Activated T-cell treated with anti-CD3 and anti-CD28 coated beads for 4 hours (primary cell): ENCODE data around the gene SERINC3.

Experiments
- DNase-seq: peaks from one replicate; pipeline ENCODE4 v3.0.0-alpha.2; 2020

The SERINC3 gene

DNA sequence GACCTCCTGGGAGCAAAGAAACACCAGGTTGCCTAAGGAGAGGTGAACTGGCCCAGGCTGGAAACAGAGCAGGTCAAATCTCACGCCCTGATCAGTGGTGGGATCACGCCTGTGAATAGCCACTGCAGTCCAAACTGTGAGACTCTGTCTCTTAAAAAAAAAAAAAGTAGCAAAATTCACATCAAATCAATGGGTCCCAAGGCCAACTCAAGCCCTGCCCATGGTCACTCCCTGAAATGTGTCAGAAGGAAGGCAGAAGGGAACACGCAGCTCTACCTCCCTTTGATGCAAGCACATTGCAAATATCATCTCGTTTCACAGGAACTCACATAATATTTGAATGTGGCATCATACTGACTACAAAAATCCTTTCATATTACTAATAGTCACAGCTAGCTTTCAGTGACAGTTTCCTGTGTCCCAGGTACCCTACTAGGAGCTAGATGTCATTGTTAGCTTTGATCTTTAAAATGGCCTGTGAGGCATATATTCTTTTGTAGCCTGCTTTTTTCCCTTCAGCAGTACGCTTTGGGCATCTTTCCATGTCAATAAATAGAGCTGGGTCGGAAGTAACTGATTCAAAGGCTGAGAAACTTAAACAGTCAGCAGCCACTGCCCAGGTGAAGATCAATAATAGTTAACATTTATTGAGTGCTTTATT, 60.6 kb downstream of the SERINC3 start:
- DNase-seq: no peak

DNA sequence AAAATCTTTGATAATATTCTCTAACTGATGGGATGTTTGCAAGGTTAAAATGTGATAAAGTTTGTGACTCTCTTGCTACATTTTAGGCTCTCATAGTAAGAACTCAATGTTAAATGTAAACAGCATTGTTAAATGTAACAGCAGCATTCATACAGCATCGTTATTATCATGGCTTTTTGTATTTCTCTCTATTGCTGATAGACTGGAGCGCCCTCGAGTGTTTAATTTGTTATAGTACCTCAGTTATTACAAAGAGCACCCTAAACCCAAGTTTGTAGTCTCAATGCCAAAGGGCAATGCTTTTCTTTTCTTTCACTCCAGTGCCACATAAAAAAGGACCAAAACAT, 61.1 kb downstream of the SERINC3 start:
- DNase-seq: no peak

DNA sequence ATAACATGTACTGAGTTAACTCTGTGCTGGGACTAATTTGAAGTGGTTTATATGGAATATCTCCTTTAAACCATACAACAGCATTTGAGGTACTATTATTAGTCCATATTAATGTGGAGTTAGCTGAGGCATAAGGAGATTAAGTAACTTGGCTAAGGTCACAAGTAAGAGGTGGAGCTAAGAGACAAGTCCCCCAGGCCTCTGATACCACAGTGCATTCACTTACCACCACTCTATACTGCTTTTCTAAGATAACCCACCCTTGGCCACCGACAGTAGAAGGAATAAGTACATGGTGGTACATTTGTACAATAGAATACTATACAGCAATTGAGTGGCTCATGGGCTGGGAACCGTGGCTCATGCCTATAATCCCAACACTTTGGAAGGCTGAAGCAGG, 62.6 kb downstream of the SERINC3 start:
- DNase-seq: no peak

DNA sequence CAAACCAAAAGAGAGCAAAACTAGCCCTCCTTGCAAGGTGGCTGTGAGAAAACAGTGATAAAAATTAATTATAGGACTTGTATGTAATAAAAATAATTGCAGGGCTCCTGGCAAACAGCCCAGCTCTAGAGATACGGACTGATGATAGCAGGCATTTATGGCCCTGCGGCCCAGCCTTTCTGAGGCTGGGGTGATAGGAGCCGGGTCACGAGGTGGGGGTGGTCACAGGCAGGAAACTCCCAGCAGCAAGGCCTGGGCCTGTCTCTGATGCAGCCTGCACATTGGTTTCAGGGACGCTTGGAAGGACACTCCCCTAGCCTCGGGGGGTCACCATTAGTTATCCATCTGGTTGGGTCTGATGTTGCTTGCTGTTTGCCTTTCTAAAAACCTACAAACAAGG, 64.9 kb downstream of the SERINC3 start:
- no peak for DNase-seq

DNA sequence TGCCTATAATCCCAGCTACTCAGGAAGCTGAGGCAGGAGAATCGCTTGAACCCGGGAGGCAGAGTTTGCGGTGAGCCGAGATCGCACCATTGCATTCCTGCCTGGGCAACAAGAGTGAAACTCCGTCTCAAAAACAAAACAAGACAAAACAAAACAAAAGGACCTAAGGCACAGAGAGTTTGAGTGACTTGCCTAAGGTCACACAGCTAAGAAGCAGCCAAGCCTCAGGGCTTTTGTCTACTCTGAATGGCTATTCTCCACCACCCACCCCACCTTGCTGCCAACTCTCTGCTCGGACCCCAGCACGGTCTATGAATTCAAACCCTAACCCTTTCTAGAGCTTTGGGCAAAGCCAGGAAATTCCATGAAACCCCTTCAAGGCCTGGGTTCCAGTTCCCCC, 65.3 kb downstream of the SERINC3 start:
- DNase-seq: no peak

DNA sequence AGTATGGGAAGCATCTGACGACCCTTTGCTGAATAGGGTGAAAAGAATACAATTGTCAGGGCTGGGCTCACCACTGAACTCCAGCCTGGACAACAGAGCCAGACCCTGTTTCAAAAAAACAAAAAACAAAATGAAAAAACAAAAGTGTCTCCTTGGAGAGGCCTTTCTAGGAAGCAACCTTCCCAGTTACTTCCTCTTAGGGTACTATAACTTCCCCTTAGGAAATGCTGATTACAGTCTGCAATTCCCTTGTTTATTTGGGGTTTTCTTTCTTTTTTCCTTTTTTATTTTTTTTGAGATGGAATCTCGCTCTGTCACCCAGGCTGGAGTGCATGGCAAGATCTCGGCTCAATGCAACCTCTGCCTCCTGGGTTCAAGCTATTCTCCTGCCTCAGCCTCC, 66.7 kb downstream of the SERINC3 start:
- no peak for DNase-seq

DNA sequence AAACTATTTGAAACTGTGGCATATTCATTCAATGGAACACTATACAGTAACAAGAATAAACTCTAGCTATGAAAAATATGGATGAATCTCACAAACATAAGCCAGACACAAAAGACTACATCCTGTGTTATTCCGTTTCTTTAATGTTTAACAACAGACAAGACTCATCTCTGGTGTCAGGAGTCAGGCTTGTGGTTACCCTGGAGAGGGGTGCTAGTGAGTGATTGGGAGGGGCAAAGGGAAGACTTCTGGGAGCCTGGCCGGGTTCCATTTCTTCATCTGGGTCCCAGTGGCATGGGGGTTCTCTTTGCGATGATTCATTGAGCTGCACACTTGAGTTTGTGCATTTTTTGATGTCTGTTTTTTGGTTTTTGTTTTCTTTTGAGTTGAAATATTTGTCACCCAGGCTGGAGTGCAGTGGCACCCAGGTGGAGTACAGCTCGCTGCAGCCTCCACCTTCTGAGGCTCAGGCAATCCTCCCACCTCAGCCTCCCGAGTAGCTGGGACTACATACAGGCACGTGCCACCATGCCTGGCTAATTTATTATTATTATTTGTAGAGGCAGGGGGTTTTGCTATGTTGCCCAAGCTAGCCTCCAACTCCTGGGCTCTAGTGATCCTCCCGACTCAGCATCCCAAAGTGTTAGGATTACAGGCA, 67.4 kb downstream of the SERINC3 start:
- no peak for DNase-seq

DNA sequence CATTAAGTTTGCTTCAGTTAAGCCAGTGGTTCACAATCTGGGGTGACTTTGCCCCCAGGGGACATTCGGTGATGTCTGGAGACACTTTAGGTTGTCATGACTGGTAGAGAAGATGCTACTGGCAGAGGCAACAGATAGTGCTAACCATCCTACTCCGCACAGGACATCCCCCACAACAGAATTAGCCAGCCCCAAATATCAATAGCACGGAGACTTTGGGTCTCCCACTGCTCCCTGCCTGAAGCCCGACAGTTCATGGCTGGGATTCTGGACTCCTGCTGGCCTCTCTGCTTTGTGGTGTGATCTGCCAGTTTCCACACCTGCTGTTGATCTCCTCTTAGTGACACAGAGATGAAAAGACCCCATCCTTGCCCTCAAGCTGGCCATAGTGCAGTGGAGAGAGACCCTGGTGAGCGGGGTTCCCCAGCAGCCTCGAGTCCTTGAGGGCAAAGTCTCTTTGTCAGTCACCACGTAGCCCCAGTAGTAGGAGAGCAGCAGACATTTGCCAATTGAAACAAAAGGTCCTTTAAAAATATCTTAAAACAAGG, 70.9 kb downstream of the SERINC3 start:
- no peak for DNase-seq

DNA sequence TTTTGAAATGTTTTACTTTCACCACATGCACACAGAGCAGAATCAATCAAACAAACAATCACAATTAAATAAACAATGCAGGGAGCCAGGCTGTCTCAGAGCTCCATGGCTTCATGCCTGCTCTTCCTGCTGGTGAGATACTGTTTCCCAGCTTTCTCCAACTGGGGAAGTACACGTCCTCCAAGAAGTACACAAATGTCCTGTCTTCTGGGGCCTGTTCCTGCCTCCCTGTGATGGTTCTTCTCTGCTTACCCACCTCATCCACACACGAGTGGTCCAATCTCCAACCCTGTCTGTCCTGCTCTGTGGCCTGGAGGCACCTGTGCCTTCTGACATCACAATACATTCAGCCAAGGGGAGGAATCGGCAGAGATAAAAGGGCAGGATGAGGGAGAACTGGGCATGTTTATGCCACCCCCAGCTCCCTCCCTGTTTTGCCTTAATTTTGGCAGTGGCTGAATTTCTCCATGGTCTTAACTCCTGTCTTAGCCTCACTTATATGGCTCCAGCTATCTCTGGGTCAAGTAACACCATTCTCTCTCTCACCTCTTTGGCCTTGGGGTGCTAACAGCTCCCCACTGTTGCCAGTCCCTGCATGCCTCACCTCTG, 71.5 kb downstream of the SERINC3 start:
- DNase-seq: no peak

DNA sequence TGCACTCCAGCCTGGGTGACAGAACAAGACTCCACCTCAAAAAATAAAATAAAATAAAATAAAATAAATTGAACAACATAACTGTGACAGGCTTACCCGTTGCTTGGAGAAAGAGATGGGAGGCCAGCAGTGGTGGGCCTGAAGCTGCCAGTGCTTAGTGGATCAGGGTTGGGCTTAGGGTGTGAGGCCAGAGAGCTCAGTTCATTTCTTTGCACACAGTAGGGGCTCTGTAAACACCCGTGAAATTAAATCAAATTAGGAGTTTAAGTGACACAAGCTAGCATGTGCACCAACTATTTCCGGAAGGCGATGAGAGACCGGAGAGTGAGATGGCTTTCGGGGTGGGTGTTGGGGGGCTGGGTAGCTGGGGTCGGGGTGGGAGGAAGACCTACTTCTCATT, 72.0 kb downstream of the SERINC3 start:
- no peak for DNase-seq

DNA sequence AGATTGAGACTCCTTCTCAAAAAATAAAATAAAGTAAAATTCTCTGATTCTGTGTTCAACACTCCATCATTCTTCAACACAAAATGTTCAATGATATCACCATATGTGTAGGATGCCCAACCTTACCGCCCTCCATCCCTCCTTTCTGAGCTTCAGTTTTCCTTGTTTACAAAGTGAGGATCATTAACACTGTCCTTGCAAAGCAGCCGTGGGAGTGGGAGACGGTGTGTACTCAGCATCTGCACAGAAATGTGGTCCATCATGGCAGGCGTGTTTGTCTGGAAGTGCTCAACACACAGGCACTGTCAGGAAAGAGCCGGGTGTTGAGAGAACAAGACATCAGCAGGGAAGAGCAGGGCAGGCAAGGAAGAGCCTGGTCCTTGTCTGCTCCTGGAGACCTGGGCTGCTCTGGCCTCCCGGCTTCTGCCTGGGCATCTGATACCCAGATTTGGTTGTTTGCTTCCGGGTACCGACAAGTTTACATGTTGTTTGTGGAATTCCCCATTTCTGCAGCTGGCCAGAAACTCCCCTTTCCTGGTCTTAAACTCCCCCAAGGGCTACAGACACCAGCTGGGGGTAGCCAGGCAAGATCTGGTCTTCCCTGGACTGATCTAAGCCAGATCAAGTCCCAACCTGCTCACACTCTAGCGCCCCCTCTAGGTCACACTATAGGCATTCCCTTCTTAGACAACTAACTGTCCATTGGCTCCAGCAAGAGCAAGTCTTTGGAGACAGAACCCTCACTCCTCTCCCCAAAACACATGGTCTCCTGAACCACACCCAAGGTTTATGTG, 72.9 kb downstream of the SERINC3 start:
- DNase-seq: no peak

DNA sequence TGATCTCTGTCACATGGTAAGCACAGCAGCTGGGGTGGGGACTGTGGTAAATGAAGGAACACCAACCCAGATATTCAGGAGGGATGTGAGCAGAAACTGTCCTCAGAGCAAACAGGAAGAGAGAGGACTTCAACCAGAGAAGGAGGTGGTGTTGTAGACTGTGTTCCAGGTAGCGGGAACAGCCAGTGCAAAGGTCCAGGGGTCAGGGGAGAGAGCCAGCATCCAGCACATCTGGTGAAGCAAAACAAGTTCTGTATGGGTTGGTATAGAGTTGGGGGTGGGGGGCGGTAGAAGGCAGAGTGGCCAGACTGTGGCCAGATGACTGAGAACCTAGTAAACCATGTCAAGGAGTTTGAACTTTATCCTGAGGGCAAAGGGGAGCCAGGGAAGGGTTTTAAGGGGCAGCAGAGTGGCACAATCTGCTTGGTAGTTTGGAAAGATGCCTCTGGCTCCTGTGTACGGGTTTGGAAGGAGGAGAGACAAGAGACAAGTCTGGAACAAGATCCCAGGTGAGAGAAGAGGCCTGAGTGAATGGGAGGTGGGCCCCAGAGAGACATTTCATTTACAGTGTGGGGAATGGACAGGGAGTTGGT, 73.9 kb downstream of the SERINC3 start:
- no peak for DNase-seq
